ENCODE measurements around the gene LSAMP. TPM values are rescaled to one million over a fixed set of nuclear protein-coding genes. Genes with fewer than 3 reads are reported as not detected.

LSAMP gene
- total and polyA plus RNA-seq, 2 of the 8 experiments (the other 6 are each of a cell fraction or from before 2014, with no cell fraction given): 1.8 to 5.7 TPM

DNA sequence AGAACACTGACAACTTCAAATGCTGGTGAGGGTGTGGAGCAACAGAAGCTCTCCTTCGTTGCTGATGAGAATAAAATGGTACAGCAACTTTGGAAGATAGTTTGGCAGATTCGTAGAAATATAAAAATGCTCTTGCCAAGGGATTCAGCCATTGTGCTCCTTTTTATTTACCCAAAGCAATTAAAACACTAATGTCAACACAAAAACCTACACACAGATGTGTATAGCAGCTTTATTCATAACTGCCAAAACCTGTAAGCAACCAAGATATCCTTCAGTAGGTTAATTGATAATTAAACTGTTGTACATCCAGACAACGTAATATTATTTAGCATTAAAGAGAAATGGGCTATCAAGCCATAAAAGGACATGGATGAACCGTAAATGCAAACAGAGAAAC lies 37.8 kb upstream of the LSAMP start:
- Histone ChIP-seq H2BK5ac (ENCODE audit: low read depth, low read length) (no peak overlapping the region), H3K56ac (replicated peaks; ENCODE audit: insufficient read length, low read depth, low read length) (no peak overlapping the region), H3K9me3 (ENCODE audit: insufficient read depth in 2 of 2, low read depth in 1 of 2, low read length in 1 of 2) (peaks cover 10 to 14% of the 10 kb centered on the region in 2 experiments), H2BK12ac (ENCODE audit: low read depth, low read length) (no peak overlapping the region), H2BK15ac (ENCODE audit: low read length) (no peak overlapping the region), H3K14ac (ENCODE audit: insufficient read length) (no peak overlapping the region), H2BK120ac (replicated peaks; ENCODE audit: low read depth, low read length) (no peak overlapping the region), H3K79me2 (ENCODE audit: control insufficient read depth in 1 of 2, insufficient read depth in 2 of 2, low read length in 2 of 2) (no peaks in the 10 kb centered on the region), H2BK20ac (ENCODE audit: low read length) (no peak overlapping the region), H2AFZ (ENCODE audit: low read length) (no peak overlapping the region), H4K20me1 (replicated peaks in 1 of 2; ENCODE audit: control insufficient read depth in 1 of 2, insufficient read depth in 2 of 2, low read length in 2 of 2) (no peaks in the 10 kb centered on the region), H4K8ac (ENCODE audit: extremely low read depth, insufficient read depth, low read length) (no peak overlapping the region), H3K23me2 (ENCODE audit: low read depth, low read length) (no peaks in the 10 kb centered on the region), H3K9ac (replicated peaks in 1 of 4; ENCODE audit: extremely low read depth in 1 of 4, low read depth in 3 of 4, low read length in 3 of 4) (no peak overlapping the region), H4K91ac (replicated peaks; ENCODE audit: insufficient read length, low read length) (no peak overlapping the region), H2AK5ac (ENCODE audit: low read depth, low read length) (no peak overlapping the region), H3K27ac (ENCODE audit: low read depth, low read length) (no peak overlapping the region), H3K23ac (ENCODE audit: insufficient read length) (no peak overlapping the region), H3K4ac (replicated peaks; ENCODE audit: insufficient read length, low read depth, low read length) (no peak overlapping the region), H3K79me1 (ENCODE audit: low read depth, low read length) (no peaks in the 10 kb centered on the region), H3K4me2 (ENCODE audit: insufficient read depth in 1 of 2, low read depth in 2 of 2, low read length in 2 of 2) (no peak overlapping the region), H3K4me1 (replicated peaks in 1 of 4; ENCODE audit: control insufficient read depth in 3 of 4, insufficient read depth in 4 of 4, low read length in 3 of 4) (no peaks in the 10 kb centered on the region), H4K5ac (ENCODE audit: insufficient read length, low read depth, low read length) (no peak overlapping the region), H3K36me3 (ENCODE audit: control insufficient read depth in 2 of 4, insufficient read depth in 4 of 4, low read length in 3 of 4) (no peaks in the 10 kb centered on the region), H3K18ac (ENCODE audit: extremely low read depth, low read length) (no peak overlapping the region), H3K4me3 (ENCODE audit: extremely low read depth in 1 of 4, insufficient read depth in 2 of 4, low read depth in 3 of 4, low read length in 4 of 4) (no peak overlapping the region), H3K27me3 (replicated peaks in 1 of 4; ENCODE audit: control insufficient read depth in 3 of 4, extremely low read depth in 1 of 4, insufficient read depth in 3 of 4, low read length in 3 of 4) (no peaks in the 10 kb centered on the region)
- CTCF ChIA-PET (ENCODE audit: partially characterized antibody): no interaction called here
- no peak for FAIRE-seq
- POLR2A ChIA-PET (ENCODE audit: partially characterized antibody): no interaction called here
- no peak for DNase-seq (ENCODE audit: low read depth in 1 of 2, low spot score in 2 of 2)
- 83% methylated on average over 4 of the region's 4 CpGs; no CpG with 5 or more reads in 1 of the 2 experiments for WGBS, 2 experiments (ENCODE audit: extremely low coverage in 1 of 2, insufficient coverage in 1 of 2, insufficient read length in 1 of 2, insufficient replicate concordance in 2 of 2, low coverage in 1 of 2, low lambda C conversion rate in 2 of 2, missing lambda C conversion rate in 1 of 2)
- TF ChIP-seq CTBP2 (IDR thresholded peaks at IDR 0.05; ENCODE audit: borderline replicate concordance, insufficient read depth, insufficient read length, low read length): no peak
- TF ChIP-seq SUZ12 (IDR thresholded peaks at IDR 0.05; ENCODE audit: low read length): no peak
- TF ChIP-seq, protein P1, sequence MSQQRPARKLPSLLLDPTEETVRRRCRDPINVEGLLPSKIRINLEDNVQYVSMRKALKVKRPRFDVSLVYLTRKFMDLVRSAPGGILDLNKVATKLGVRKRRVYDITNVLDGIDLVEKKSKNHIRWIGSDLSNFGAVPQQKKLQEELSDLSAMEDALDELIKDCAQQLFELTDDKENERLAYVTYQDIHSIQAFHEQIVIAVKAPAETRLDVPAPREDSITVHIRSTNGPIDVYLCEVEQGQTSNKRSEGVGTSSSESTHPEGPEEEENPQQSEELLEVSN (IDR thresholded peaks at IDR 0.05): no peak
- TF ChIP-seq PHF8 (conservative IDR thresholded peaks at IDR 0.05; ENCODE audit: low read depth, low read length): no peak
- TF ChIP-seq JUND (IDR thresholded peaks at IDR 0.05; ENCODE audit: low read length): no peak
- TF ChIP-seq HDAC6 (IDR thresholded peaks at IDR 0.05; ENCODE audit: low read depth, low read length): no peak
- TF ChIP-seq GTF2F1 (IDR thresholded peaks at IDR 0.05; ENCODE audit: borderline replicate concordance, low read depth, low read length): no peak
- TF ChIP-seq RXRA (IDR thresholded peaks at IDR 0.05; ENCODE audit: insufficient read depth, low read depth, low read length): no peak
- TF ChIP-seq, protein P2, sequence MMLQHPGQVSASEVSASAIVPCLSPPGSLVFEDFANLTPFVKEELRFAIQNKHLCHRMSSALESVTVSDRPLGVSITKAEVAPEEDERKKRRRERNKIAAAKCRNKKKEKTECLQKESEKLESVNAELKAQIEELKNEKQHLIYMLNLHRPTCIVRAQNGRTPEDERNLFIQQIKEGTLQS (IDR thresholded peaks at IDR 0.05; ENCODE audit: insufficient read depth, low read depth, low read length): no peak
- TF ChIP-seq BRCA1 (IDR thresholded peaks at IDR 0.05; ENCODE audit: low read depth, low read length): no peak
- TF ChIP-seq EZH2 (IDR thresholded peaks at IDR 0.05; ENCODE audit: low read depth, low read length, severe bottlenecking): no peak
- TF ChIP-seq YY1 (IDR thresholded peaks at IDR 0.05; ENCODE audit: low read depth, low read length): no peak
- TF ChIP-seq SIN3A (conservative IDR thresholded peaks at IDR 0.05 in 1 of 2, IDR thresholded peaks at IDR 0.05 in 1 of 2; ENCODE audit: low read depth in 1 of 2, low read length in 2 of 2): no peak

All from H1 (cell line).